Measurements from ENCODE around the gene STS. TPM values are rescaled to one million over a fixed set of nuclear protein-coding genes. Genes with fewer than 3 reads are reported as not detected.

Gene STS
- total and polyA plus RNA-seq, 2 of the 4 experiments (the other 2 are of a cell fraction): 2.6 to 3.4 TPM

DNA sequence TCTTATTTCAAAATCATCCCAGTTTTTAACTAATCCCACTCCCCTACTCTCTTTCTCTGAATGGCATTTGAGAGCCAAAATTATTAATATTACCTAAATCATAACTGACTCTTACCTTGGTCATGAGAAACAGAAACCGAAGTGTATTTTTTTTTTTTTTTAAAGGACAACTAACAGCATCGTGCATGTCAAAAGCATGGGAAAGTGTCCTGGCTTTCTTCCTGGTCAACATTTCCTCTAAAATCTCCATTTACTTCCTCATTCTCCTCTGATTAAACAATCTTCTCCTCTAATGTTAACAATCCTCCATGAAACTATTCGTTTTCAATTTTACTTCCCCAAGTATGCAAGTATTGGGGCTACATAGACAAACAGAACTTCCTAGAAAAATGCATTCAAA, 2.1 kb upstream of the STS start:
- no peak overlapping the region for H2AFZ ChIP-seq (replicated peaks; ENCODE audit: low read length, poor library complexity)
- no peaks in the 10 kb centered on the region for H3K36me3 ChIP-seq (ENCODE audit: control insufficient read depth, insufficient read depth, low read length)
- no TSS peak for BruUV-seq (replicated peaks)
- no peaks in the 10 kb centered on the region for H3K27me3 ChIP-seq (ENCODE audit: control insufficient read depth, insufficient read depth, low read length)
- H2BK5ac ChIP-seq (ENCODE audit: low read depth, low read length, poor library complexity, severe bottlenecking): no peak overlapping the region
- peaks cover 12 to 38% of the 10 kb centered on the region in 2 experiments; a peak in 3 of 4 replicates for H3K79me1 ChIP-seq (ENCODE audit: low read depth in 1 of 2, low read length in 2 of 2)
- H3K9me3 ChIP-seq (ENCODE audit: control insufficient read depth, insufficient read depth, low read length): no peaks in the 10 kb centered on the region
- no peak overlapping the region for H3K4ac ChIP-seq (ENCODE audit: low read depth, low read length)
- ChIA-PET POLR2A (ENCODE audit: unreplicated experiment) (no interaction called here), CTCF (no interaction called here)
- intact Hi-C loops (cut with micrococcal nuclease): loop anchor here (5.0 kb wide), 1 partner anchor 442 kb away; no protein-coding TSS in a partner anchor
- no peak overlapping the region for H4K8ac ChIP-seq (ENCODE audit: low read depth in 2 of 2, low read length in 2 of 2)
- dilution Hi-C loops (cut with HindIII; ENCODE audit: low sequenced_read_pairs, unreplicated experiment): no loop called here
- no peak overlapping the region for H3K9ac ChIP-seq (ENCODE audit: low read depth, low read length)
- H2AK5ac ChIP-seq (ENCODE audit: low read depth, low read length): no peak overlapping the region
- peaks cover 4% of the 10 kb centered on the region; the same call in 1 of the 2 replicates for H4K20me1 ChIP-seq (ENCODE audit: insufficient read depth, low read length)
- H3K9me1 ChIP-seq (ENCODE audit: insufficient read depth, low read length): peaks cover 5% of the 10 kb centered on the region; the same call in 1 of the 2 replicates
- H3K14ac ChIP-seq (replicated peaks; ENCODE audit: low read depth, low read length): no peak overlapping the region
- no peak overlapping the region for H2BK20ac ChIP-seq (ENCODE audit: low read depth, low read length)
- H4K5ac ChIP-seq (ENCODE audit: low read depth, low read length): no peak overlapping the region
- H2AK9ac ChIP-seq (replicated peaks; ENCODE audit: low read depth, low read length, poor library complexity): no peak overlapping the region
- ATAC-seq (ENCODE audit: low read depth): no peak
- H3K27ac ChIP-seq (ENCODE audit: insufficient read depth, low read length): no peak overlapping the region
- no peak overlapping the region for H3K23ac ChIP-seq (ENCODE audit: low read depth, low read length)
- no peak overlapping the region for H2BK120ac ChIP-seq (ENCODE audit: low read depth, low read length)
- no peak overlapping the region for H3K18ac ChIP-seq (ENCODE audit: low read depth, low read length)
- H3K56ac ChIP-seq (ENCODE audit: extremely low read depth, insufficient read depth, low read length): no peak overlapping the region
- DNase-seq: peak; percentile 34
- peaks cover 4% of the 10 kb centered on the region; the same call in 1 of the 2 replicates for H3K4me1 ChIP-seq (ENCODE audit: control insufficient read depth, insufficient read depth, low read length)
- no peak overlapping the region for H4K91ac ChIP-seq (ENCODE audit: insufficient read depth, low read depth, low read length)
- WGBS, 2 experiments (ENCODE audit: extremely low coverage in 2 of 2, insufficient read length in 1 of 2): 62 to 100% methylated on average over 1 to 2 of the region's 3 CpGs
- in situ Hi-C loops (cut with MboI; ENCODE audit: low sequenced_read_pairs): no loop called here
- no peak overlapping the region for H3K4me3 ChIP-seq (ENCODE audit: insufficient read depth, low read depth, low read length)
- no peak overlapping the region for H3K4me2 ChIP-seq (ENCODE audit: low read depth, low read length)
- H2BK15ac ChIP-seq (ENCODE audit: low read depth, low read length): no peak overlapping the region
- no peak for TF ChIP-seq CEBPB (IDR thresholded peaks at IDR 0.05; ENCODE audit: low read depth, low read length)
- TF ChIP-seq, protein P1, sequence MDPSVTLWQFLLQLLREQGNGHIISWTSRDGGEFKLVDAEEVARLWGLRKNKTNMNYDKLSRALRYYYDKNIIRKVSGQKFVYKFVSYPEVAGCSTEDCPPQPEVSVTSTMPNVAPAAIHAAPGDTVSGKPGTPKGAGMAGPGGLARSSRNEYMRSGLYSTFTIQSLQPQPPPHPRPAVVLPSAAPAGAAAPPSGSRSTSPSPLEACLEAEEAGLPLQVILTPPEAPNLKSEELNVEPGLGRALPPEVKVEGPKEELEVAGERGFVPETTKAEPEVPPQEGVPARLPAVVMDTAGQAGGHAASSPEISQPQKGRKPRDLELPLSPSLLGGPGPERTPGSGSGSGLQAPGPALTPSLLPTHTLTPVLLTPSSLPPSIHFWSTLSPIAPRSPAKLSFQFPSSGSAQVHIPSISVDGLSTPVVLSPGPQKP (IDR thresholded peaks at IDR 0.05; ENCODE audit: borderline replicate concordance, low read depth, low read length): no peak
- TF ChIP-seq MAFK (IDR thresholded peaks at IDR 0.05; ENCODE audit: low read depth, low read length): no peak
- no peak for TF ChIP-seq RAD21 (IDR thresholded peaks at IDR 0.05; ENCODE audit: low read length)
- no peak for TF ChIP-seq CTCF (conservative IDR thresholded peaks at IDR 0.05; ENCODE audit: low read depth, low read length)
- TF ChIP-seq BHLHE40 (IDR thresholded peaks at IDR 0.05; ENCODE audit: low read depth, low read length): no peak
- TF ChIP-seq RCOR1 (IDR thresholded peaks at IDR 0.05; ENCODE audit: insufficient replicate concordance, low read length): no peak
- TF ChIP-seq RFX5 (IDR thresholded peaks at IDR 0.05; ENCODE audit: low read depth, low read length): no peak
- no peak for TF ChIP-seq FOS (IDR thresholded peaks at IDR 0.05; ENCODE audit: low read depth, low read length)
- no peak for TF ChIP-seq CHD1 (IDR thresholded peaks at IDR 0.05; ENCODE audit: low read depth, low read length)
- no peak for TF ChIP-seq NFE2L2 (IDR thresholded peaks at IDR 0.05; ENCODE audit: low read depth, low read length)

Measured in IMR-90 (cell line).